HG03575 (cell line): ENCODE measurements around the gene WDR59.

ENCODE experiments used
- ATAC-seq: cut with Tn5 transposase; IDR thresholded peaks from one replicate; pipeline ENCODE4 v1.9.1; 2021; ENCODE audit not compliant: unreplicated experiment, insufficient number of reproducible peaks, low FRiP score; ENCODE audit errors: extremely low read depth

The WDR59 gene

GRCh38 chr16:74837056-74837455, 147.9 kb downstream of the WDR59 start:
- ATAC-seq: no peak

DNA sequence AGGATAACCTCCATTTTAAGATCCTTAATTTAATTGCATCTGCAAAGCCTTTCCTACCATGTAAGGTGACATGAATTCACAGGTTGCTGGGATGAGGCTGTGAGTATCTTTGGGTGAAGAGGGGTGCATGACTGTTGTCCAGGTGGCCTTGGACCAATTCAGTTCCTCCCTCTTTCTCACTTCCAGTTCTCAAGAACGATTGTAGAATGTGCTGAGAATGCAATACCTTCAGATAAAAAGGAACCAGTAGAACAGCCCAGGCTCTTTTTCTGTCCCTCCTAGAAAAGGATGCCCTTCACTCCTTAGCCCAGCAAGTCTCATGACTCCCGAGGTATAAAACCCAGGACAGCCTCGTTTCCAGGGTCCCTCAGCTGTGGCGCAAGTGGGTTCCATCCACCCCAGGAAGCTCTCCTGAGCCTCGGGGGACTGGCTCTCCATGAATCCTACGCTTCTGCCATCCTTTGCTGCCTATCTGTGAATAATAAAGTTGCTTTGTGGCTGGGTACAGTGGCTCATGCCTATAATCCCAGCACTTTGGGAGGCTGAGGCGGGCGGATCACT, 148.7 kb downstream of the WDR59 start:
- no peak for ATAC-seq

- ATAC-seq: no peak
Measured at GRCh38 chr16:74832228-74832627, 152.7 kb downstream of the WDR59 start.

- ATAC-seq: no peak
Measured at GRCh38 chr16:74831467-74831866, 153.5 kb downstream of the WDR59 start.

DNA sequence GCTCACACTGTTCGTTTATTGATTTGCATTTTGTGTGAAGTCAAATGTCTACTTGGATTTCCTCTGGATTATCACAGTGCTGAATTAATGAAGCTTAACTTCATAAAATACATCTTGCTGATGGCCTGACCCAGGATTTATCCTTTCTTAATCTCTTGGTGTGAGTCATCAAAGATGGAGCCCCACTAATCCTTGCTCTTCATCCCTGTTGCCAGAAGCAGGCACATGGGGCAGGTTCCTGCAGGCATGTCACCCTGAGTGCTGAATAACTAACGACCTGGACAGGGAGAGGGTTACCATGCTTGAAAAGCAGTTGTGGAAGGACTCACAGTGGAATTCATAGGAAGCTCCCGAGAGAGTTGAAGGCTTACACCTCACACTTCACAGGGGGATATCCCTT, 154.3 kb downstream of the WDR59 start:
- ATAC-seq: no peak

DNA sequence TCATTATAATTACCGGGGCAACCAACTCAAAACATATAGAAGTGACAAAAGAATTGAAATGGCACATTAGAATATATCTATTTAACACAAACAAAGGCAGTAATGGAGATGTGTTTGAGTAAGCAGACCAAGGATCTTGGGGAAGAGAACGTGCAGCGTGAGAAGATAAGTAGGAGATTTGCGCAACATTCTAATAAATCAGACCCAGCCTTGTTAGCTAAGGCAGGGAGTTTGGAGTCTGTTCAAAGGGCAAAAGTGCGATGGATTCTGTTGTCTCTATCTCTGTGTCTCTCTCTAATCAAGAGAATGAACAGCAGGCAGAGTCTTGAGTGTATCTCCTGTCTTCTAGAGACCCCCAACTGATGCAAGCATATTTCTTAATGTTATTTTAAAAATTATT, 155.3 kb downstream of the WDR59 start:
- no peak for ATAC-seq

DNA sequence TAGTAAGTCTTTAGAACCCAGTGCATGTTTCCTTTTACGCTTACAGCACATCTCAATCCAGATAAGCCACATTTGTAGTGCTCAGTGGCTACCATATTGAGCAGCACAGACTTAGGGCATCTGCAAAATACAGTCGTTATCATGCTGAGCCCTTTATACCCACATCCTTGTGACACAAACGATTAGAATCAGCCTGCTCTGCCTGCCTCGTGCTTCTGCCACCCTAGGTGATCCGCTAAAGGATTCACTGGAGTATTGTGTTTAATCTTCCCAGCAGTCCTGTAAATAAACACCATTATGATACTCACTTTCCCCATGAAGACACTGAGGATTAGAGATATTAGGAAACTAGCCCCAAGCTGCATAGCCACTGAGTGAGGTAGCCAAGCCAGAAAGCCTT, 159.0 kb downstream of the WDR59 start:
- no peak for ATAC-seq

DNA sequence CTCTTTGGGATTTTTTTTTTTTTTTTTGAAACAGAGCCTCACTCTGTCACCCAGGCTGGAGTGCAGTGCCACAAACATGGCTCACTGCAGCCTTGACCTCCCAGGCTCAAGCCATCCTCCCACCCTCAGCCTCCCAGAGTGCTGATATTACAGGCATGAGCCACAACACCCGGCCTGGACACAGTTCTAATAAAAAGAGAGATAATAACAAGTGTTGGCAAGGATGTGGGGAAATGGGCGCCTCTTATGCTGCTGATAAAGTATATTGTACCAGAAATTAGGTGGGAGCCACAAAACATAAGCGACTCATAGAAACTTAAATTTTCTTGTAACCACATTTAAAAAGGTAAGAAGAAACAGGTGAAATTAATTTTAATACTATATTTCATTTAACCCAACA, 159.9 kb downstream of the WDR59 start:
- ATAC-seq: no peak
